AG08395 (cell line): Measurements from ENCODE around the gene SLC35A1.
A peak's percentile ranks its signal among the peaks of the same experiment; 100 is the strongest.
"Not testable (repeated sequence)": the region's sequence is repeated elsewhere in the genome, so short reads cannot be mapped to it uniquely, and the experiment has no call there.

ENCODE experiments used
- DNase-seq: peaks from one replicate; pipeline ENCODE4 v3.0.0; 2012; ENCODE audit warnings: mixed read lengths, low spot score

Gene SLC35A1

GRCh38 chr6:87472525-87473418 is at the start of gene SLC35A1:
SLC35A1 (plus strand) TSS chr6:87472974; CDS start chr6:87473004, 30 bp downstream.
- peak; percentile 91 for DNase-seq

GRCh38 chr6:87426789-87427188 is 46.0 kb upstream of the SLC35A1 start:
- no peak for DNase-seq

- no peak for DNase-seq
Observed at GRCh38 chr6:87430499-87430898, 42.3 kb upstream of the SLC35A1 start.

- no peak for DNase-seq
Observed at GRCh38 chr6:87431263-87431662, 41.5 kb upstream of the SLC35A1 start.

- peak; percentile 64 for DNase-seq
Observed at GRCh38 chr6:87436435-87436834, 36.3 kb upstream of the SLC35A1 start.

GRCh38 chr6:87441711-87442110 is 31.1 kb upstream of the SLC35A1 start:
- DNase-seq = no peak

- no peak for DNase-seq
Observed at GRCh38 chr6:87444362-87444761, 28.4 kb upstream of the SLC35A1 start.

GRCh38 chr6:87465051-87465450 is 7.7 kb upstream of the SLC35A1 start:
- DNase-seq = no peak

- peak; percentile 45 for DNase-seq
Observed at GRCh38 chr6:87473419-87473903, 687 bp downstream of the SLC35A1 start.

- no peak for DNase-seq
Observed at GRCh38 chr6:87481931-87482330, 9.2 kb downstream of the SLC35A1 start.

GRCh38 chr6:87482366-87482765 is 9.6 kb downstream of the SLC35A1 start:
- DNase-seq = no peak

GRCh38 chr6:87483929-87484328 is 11.2 kb downstream of the SLC35A1 start:
- peak; percentile 29 for DNase-seq

- no peak for DNase-seq
Observed at GRCh38 chr6:87484491-87484890, 11.7 kb downstream of the SLC35A1 start.

GRCh38 chr6:87487555-87487954 is 14.8 kb downstream of the SLC35A1 start:
- no peak for DNase-seq

- DNase-seq = not testable (repeated sequence)
Observed at GRCh38 chr6:87489326-87489725, 16.6 kb downstream of the SLC35A1 start.

- no peak for DNase-seq
Observed at GRCh38 chr6:87494761-87495422, 22.1 kb downstream of the SLC35A1 start.

GRCh38 chr6:87498048-87498447 is 25.3 kb downstream of the SLC35A1 start:
- no peak for DNase-seq

- no peak for DNase-seq
Observed at GRCh38 chr6:87501809-87502572, 29.2 kb downstream of the SLC35A1 start.

- DNase-seq = no peak
Observed at GRCh38 chr6:87504441-87504840, 31.7 kb downstream of the SLC35A1 start.

- no peak for DNase-seq
Observed at GRCh38 chr6:87514831-87515230, 42.1 kb downstream of the SLC35A1 start.

GRCh38 chr6:87518453-87518852 is 45.7 kb downstream of the SLC35A1 start:
- DNase-seq = no peak

GRCh38 chr6:87522686-87523085 is 49.9 kb downstream of the SLC35A1 start:
- DNase-seq = no peak
